ENCODE data around the gene FLACC1. TPM values are rescaled to one million over a fixed set of nuclear protein-coding genes. Genes with fewer than 3 reads are reported as not detected.

Gene FLACC1
- total RNA-seq, 1 experiment from 2014 or later, result 0.87 TPM

GRCh38 chr2:201396595-201396994 lies 39.5 kb upstream of the FLACC1 start:
- Histone ChIP-seq H4K20me1 (ENCODE audit: insufficient read depth) (no peaks in the 10 kb centered on the region), H3K79me2 (ENCODE audit: low read depth) (no peaks in the 10 kb centered on the region), H3K4me3 (no peak overlapping the region), H3K4me1 (replicated peaks; ENCODE audit: insufficient read depth) (no peaks in the 10 kb centered on the region), H3F3A (ENCODE audit: insufficient read depth, low read depth) (no peaks in the 10 kb centered on the region), H3K4me2 (no peak overlapping the region), H3K9me2 (ENCODE audit: insufficient read depth) (no peaks in the 10 kb centered on the region), H3K9me3 (ENCODE audit: insufficient read depth, low read depth) (no peaks in the 10 kb centered on the region), H3K36me3 (ENCODE audit: low read depth) (peaks cover 29% of the 10 kb centered on the region), H3K27me3 (ENCODE audit: insufficient read depth, low read depth) (no peaks in the 10 kb centered on the region), H2AFZ (no peak overlapping the region), H3K27ac (peak overlapping the region; percentile 32)
- DNase-seq, result no peak
- CTCF ChIA-PET, result no interaction called here
- BruUV-seq (replicated peaks), result no TSS peak
- intact Hi-C loops (cut with micrococcal nuclease; ENCODE audit: unreplicated experiment), result no loop called here
- no peak for TF ChIP-seq EZH2 (IDR thresholded peaks at IDR 0.05; ENCODE audit: low read depth)
- no peak for TF ChIP-seq CTCF (conservative IDR thresholded peaks at IDR 0.05)
- POLR2A ChIA-PET (ENCODE audit: unreplicated experiment), result no interaction called here

GRCh38 chr2:201383136-201383535 lies 26.0 kb upstream of the FLACC1 start:
- BruUV-seq (replicated peaks), result no TSS peak
- CTCF ChIA-PET, result interaction anchor here (0.6 kb wide), 1 partner anchor 301 kb away, joined by 10 read pairs; no protein-coding TSS in a partner anchor
- H3K36me3 ChIP-seq (ENCODE audit: low read depth), result 0 out of 2 replicates have a peak, but pooled peaks cover 16% of the 10 kb centered on the region

DNA sequence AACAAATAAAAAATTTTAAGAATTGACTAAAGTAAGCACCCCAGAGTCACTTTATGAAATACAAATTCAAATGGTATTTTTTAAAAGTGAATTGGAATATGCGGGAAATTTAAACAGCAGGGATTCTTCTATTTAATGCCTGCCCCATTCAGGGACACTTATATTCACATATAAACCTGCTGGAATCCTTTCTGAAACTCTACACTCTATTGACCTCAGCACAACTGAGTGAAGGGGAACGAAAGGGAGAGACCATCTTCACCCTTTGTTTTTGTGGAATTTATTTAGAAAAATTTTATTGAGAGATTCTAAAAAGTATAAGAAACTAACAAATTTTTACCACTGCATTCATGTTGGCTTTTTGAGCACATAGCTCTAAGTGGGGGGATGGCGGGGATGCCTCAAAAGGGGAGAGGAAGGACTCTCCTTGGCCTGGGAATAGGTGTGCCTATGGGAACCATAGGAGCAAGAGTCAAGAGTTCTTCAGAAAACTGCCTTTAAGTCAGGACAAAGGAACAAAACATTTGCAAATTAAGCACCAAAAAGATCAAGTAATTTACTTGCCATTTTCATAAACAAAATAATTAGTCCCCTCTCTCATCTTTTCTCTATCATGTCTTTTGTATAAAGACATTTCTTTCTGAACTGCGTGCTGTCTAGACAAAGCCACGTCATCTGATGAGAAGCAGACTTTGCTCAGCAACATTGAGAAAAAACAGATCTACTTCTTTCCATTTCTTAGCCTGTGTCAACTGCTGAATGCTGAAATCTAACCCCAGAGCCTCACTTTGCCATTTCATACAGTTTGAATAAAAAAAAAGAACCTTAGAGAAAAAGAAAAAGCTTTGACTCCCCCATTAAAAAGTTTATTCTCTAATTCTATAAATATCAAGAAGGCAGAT lies 21.6 kb upstream of the FLACC1 start:
- Histone ChIP-seq H3F3A (ENCODE audit: insufficient read depth, low read depth) (no peaks in the 10 kb centered on the region), H3K27ac (no peak overlapping the region), H4K20me1 (ENCODE audit: insufficient read depth) (no peaks in the 10 kb centered on the region), H3K9me2 (ENCODE audit: insufficient read depth) (no peaks in the 10 kb centered on the region), H3K9me3 (ENCODE audit: insufficient read depth, low read depth) (no peaks in the 10 kb centered on the region; the same call in 1 of the 2 replicates), H3K4me1 (replicated peaks; ENCODE audit: insufficient read depth) (peaks cover 9% of the 10 kb centered on the region; the same call in 1 of the 2 replicates), H3K4me2 (no peak overlapping the region), H3K4me3 (no peak overlapping the region), H3K27me3 (ENCODE audit: insufficient read depth, low read depth) (no peaks in the 10 kb centered on the region), H2AFZ (no peak overlapping the region), H3K36me3 (ENCODE audit: low read depth) (0 out of 2 replicates have a peak, but pooled peaks cover 3% of the 10 kb centered on the region), H3K79me2 (ENCODE audit: low read depth) (no peaks in the 10 kb centered on the region)
- TF ChIP-seq CTCF (conservative IDR thresholded peaks at IDR 0.05) (no peak), EZH2 (IDR thresholded peaks at IDR 0.05; ENCODE audit: low read depth) (no peak)
- ChIA-PET CTCF (no interaction called here), POLR2A (ENCODE audit: unreplicated experiment) (no interaction called here)
- DNase-seq, result no peak
- intact Hi-C loops (cut with micrococcal nuclease; ENCODE audit: unreplicated experiment), result no loop called here
- BruUV-seq (replicated peaks), result no TSS peak

More at GRCh38 chr2:201383136-201383535, 26.0 kb upstream of the FLACC1 start:
- Histone ChIP-seq H3K27me3 (ENCODE audit: insufficient read depth, low read depth) (no peaks in the 10 kb centered on the region), H3K79me2 (ENCODE audit: low read depth) (no peaks in the 10 kb centered on the region), H3K9me2 (ENCODE audit: insufficient read depth) (no peaks in the 10 kb centered on the region), H3K4me3 (no peak overlapping the region), H3F3A (ENCODE audit: insufficient read depth, low read depth) (no peaks in the 10 kb centered on the region), H2AFZ (no peak overlapping the region), H4K20me1 (ENCODE audit: insufficient read depth) (no peaks in the 10 kb centered on the region), H3K27ac (no peak overlapping the region), H3K9me3 (ENCODE audit: insufficient read depth, low read depth) (no peaks in the 10 kb centered on the region), H3K4me2 (no peak overlapping the region), H3K4me1 (replicated peaks; ENCODE audit: insufficient read depth) (peaks cover 9% of the 10 kb centered on the region; the same call in 1 of the 2 replicates)
- POLR2A ChIA-PET (ENCODE audit: unreplicated experiment), result no interaction called here
- TF ChIP-seq EZH2 (IDR thresholded peaks at IDR 0.05; ENCODE audit: low read depth), result no peak
- TF ChIP-seq CTCF (conservative IDR thresholded peaks at IDR 0.05), result no peak
- DNase-seq, result no peak
- intact Hi-C loops (cut with micrococcal nuclease; ENCODE audit: unreplicated experiment), result no loop called here
